Endothelial cell of umbilical vein (primary cell): ENCODE results near the gene EFHD1. TPM values are rescaled to one million over a fixed set of nuclear protein-coding genes. Genes with fewer than 3 reads are reported as not detected.

Experiments used
- BruUV-seq: library from RNA; stranded (reverse); fragments of 400-500 nt; replicated peaks from 2 replicates; lab custom pipeline; 2021; lab: Mats Ljungman, UMichigan
- CTCF ChIA-PET: fragments of 300-600, 350-600 bp; sonication (Branson Sonifier 250); formaldehyde crosslinking; loops from one replicate; lab custom pipeline; 2021; ENCODE audit warnings: antibody characterized with exemption, inconsistent platforms; lab: Charles Lee
- POLR2A ChIA-PET: fragments of 300-600, 350-600 bp; sonication (Branson Sonifier 250); formaldehyde crosslinking; loops from one replicate; lab custom pipeline; 2021; ENCODE audit warnings: antibody characterized with exemption, inconsistent platforms; lab: Charles Lee
- DNase-seq: peaks from one replicate; pipeline ENCODE4 v3.0.0-alpha.2; 2011; ENCODE audit warnings: low read depth, low spot score
- FAIRE-seq: peaks from 2 replicates; lab custom pipeline; 2011; peaks lifted over from hg19 to GRCh38; lab: Jason Lieb, UNC
- H2AFZ ChIP-seq: 2 replicates; pipeline ENCODE4 v1.6.0; 2012; ENCODE audit warnings: low read depth, low read length, control low read depth, inconsistent platforms
- H3K27ac ChIP-seq: 2 replicates; pipeline ENCODE4 v1.5.1; 2011; ENCODE audit warnings: low read depth, mild to moderate bottlenecking, control low read depth, low read length, moderate library complexity; ENCODE audit not compliant: insufficient read depth
- H3K27me3 ChIP-seq, 2 experiments: 2 replicates each; pipeline versions ENCODE4 v1.6.0 to v1.6.1; 2011; ENCODE audit warnings: low read length in 2 of 2, mixed read lengths in 1 of 2; ENCODE audit not compliant: control insufficient read depth in 2 of 2, insufficient read depth in 2 of 2
- H3K36me3 ChIP-seq, 2 experiments: 2 replicates in 1 of 2; 3 replicates in 1 of 2; pipeline ENCODE4 v1.5.1; 2011; ENCODE audit warnings: low read length in 2 of 2, mild to moderate bottlenecking in 1 of 2, moderate library complexity in 1 of 2; ENCODE audit not compliant: control insufficient read depth in 2 of 2, insufficient read depth in 2 of 2; ENCODE audit errors: extremely low read depth in 1 of 2
- H3K4me1 ChIP-seq: 3 replicates; pipeline ENCODE4 v1.5.1; 2011; ENCODE audit warnings: mild to moderate bottlenecking, low read length; ENCODE audit not compliant: control insufficient read depth, insufficient read depth; ENCODE audit errors: extremely low read depth
- H3K4me2 ChIP-seq: 2 replicates; pipeline ENCODE4 v1.6.1; 2011; ENCODE audit warnings: low read length, control low read depth, mixed read lengths; ENCODE audit not compliant: insufficient read depth
- H3K4me3 ChIP-seq, 3 experiments: fragments of 200-600 bp in 1 of 3; sonication (generic), shearing (Covaris generic) in 1 of 3; replicated peaks in 1 of 3; 2 replicates each; pipeline ENCODE4 v1.5.1; 2011 to 2016; ENCODE audit warnings: control low read depth in 3 of 3, low read length in 3 of 3, mild to moderate bottlenecking in 2 of 3, inconsistent platforms in 1 of 3, low read depth in 1 of 3, moderate library complexity in 1 of 3; ENCODE audit not compliant: insufficient read depth in 1 of 3
- H3K79me2 ChIP-seq: 2 replicates; pipeline ENCODE4 v1.6.0; 2012; ENCODE audit warnings: low read length, inconsistent platforms; ENCODE audit not compliant: control insufficient read depth, insufficient read depth
- H3K9ac ChIP-seq: replicated peaks from 2 replicates; pipeline ENCODE3; 2011; ENCODE audit warnings: low read length, control low read depth; ENCODE audit not compliant: insufficient read depth; ENCODE audit errors: extremely low read depth
- H3K9me1 ChIP-seq: replicated peaks from 3 replicates; pipeline ENCODE4 v1.6.0; 2011; ENCODE audit warnings: mild to moderate bottlenecking, low read length; ENCODE audit not compliant: control insufficient read depth, insufficient read depth; ENCODE audit errors: extremely low read depth
- H3K9me3 ChIP-seq: replicated peaks from 2 replicates; pipeline ENCODE4 v1.5.1; 2012; ENCODE audit warnings: low read length, inconsistent platforms; ENCODE audit not compliant: control insufficient read depth, insufficient read depth
- H4K20me1 ChIP-seq: replicated peaks from 2 replicates; pipeline ENCODE3; 2011; ENCODE audit warnings: mild to moderate bottlenecking, low read length; ENCODE audit not compliant: control insufficient read depth, insufficient read depth; ENCODE audit errors: extremely low read depth
- CTCF ChIP-seq, 2 donors: IDR thresholded peaks; 1 replicate in 1 of 2; 2 replicates in 1 of 2; pipeline ENCODE4 v1.5.1; 2011; ENCODE audit warnings: low read length in 2 of 2, mild to moderate bottlenecking in 2 of 2, moderate library complexity in 2 of 2, control low read depth in 1 of 2, inconsistent platforms in 1 of 2, low read depth in 1 of 2; ENCODE audit not compliant: insufficient read depth in 1 of 2; ENCODE audit errors: extremely low read depth in 1 of 2
- EZH2 ChIP-seq: IDR thresholded peaks from 2 replicates; pipeline ENCODE4 v1.6.1; 2012; ENCODE audit warnings: borderline replicate concordance, low read depth, mild to moderate bottlenecking, moderate library complexity, low read length, inconsistent platforms; ENCODE audit not compliant: severe bottlenecking
- FOS ChIP-seq: IDR thresholded peaks from 2 replicates; pipeline ENCODE4 v1.6.1; 2011; ENCODE audit warnings: mild to moderate bottlenecking, low read length, moderate library complexity, borderline replicate concordance; ENCODE audit not compliant: insufficient read depth
- GATA2 ChIP-seq: IDR thresholded peaks from 2 replicates; pipeline ENCODE4 v1.7.0; 2011; ENCODE audit warnings: low read depth, mild to moderate bottlenecking, moderate library complexity, mixed read lengths, low read length; ENCODE audit not compliant: insufficient read length, insufficient read depth
- JUN ChIP-seq: IDR thresholded peaks from 2 replicates; pipeline ENCODE4 v1.6.1; 2011; ENCODE audit warnings: borderline replicate concordance, low read depth; ENCODE audit not compliant: insufficient read length, insufficient read depth
- MAX ChIP-seq: IDR thresholded peaks from 2 replicates; pipeline ENCODE4 v1.6.1; 2011; ENCODE audit not compliant: insufficient read depth, insufficient read length
- MYC ChIP-seq: IDR thresholded peaks from one replicate; pipeline ENCODE4 v1.6.1; 2011; ENCODE audit warnings: mild to moderate bottlenecking, low read depth, low read length
- POLR2A ChIP-seq: IDR thresholded peaks from 2 replicates; pipeline ENCODE4 v1.6.1; 2012; ENCODE audit warnings: low read depth, mild to moderate bottlenecking, control low read depth, low read length
- POLR2AphosphoS5 ChIP-seq: IDR thresholded peaks from 2 replicates; pipeline ENCODE4 v1.6.1; 2012; ENCODE audit warnings: low read depth, mild to moderate bottlenecking, control low read depth, low read length, moderate library complexity; ENCODE audit not compliant: insufficient read depth
- dilution Hi-C: fragments of 300-500 bp; cut with MboI; formaldehyde crosslinking; loops from one replicate; pipeline ENCODE4 v1.15.0; 2019; ENCODE audit warnings: low sequenced_read_pairs; ENCODE audit not compliant: extremely low pct_ligation_motif_present
- intact Hi-C: fragments of 100-400 bp; cut with micrococcal nuclease; formaldehyde crosslinking; loops from one replicate; pipeline ENCODE4 v1.10.0; 2022
- polyA plus RNA-seq, 4 experiments: library from polyadenylated mRNA; depleted of rRNA in 3 of 4; stranded (reverse) in 3 of 4; unstranded in 1 of 4; fragments of >200 nt; gene quantifications; 2 replicates each; pipeline versions ENCODE4 v1.2.1 to v1.2.3, GENCODE V29; 2011 to 2012; ENCODE audit warnings: missing spikeins in 1 of 4
- total RNA-seq: library from RNA; stranded (reverse); gene quantifications from 2 replicates; pipeline ENCODE4 v1.2.3, GENCODE V29; 2021

EFHD1 gene
- total and polyA plus RNA-seq, 2 donors (not counting 3 experiments of a cell fraction or from before 2014, with no cell fraction given), result 0.18 TPM; not detected in 1

GRCh38 chr2:232713505-232713904, 80.1 kb downstream of the EFHD1 start:
- H3K4me2 ChIP-seq, result no peak overlapping the region
- H3K79me2 ChIP-seq, result peaks cover 77% of the 10 kb centered on the region
- peaks cover 10% of the 10 kb centered on the region for H4K20me1 ChIP-seq
- H3K27me3 ChIP-seq, result no peaks in the 10 kb centered on the region
- BruUV-seq, result no TSS peak
- dilution Hi-C loops, result no loop called here
- no peak overlapping the region for H3K4me3 ChIP-seq
- H3K4me1 ChIP-seq, result no peaks in the 10 kb centered on the region
- FAIRE-seq (no peak), DNase-seq (no peak)
- H3K9me1 ChIP-seq, result no peaks in the 10 kb centered on the region
- H3K36me3 ChIP-seq, result no peaks in the 10 kb centered on the region
- H3K9me3 ChIP-seq, result no peaks in the 10 kb centered on the region
- intact Hi-C loops, result no loop called here
- ChIA-PET POLR2A (no interaction called here), CTCF (no interaction called here)
- TF ChIP-seq JUN (no peak), CTCF (IDR thresholded peaks at IDR 0.05; ENCODE audit: extremely low read depth in 1 of 2, insufficient read depth in 1 of 2, low read depth in 1 of 2, low read length in 2 of 2) (no peak), POLR2A (no peak), FOS (no peak), EZH2 (no peak), POLR2AphosphoS5 (no peak), MAX (no peak), MYC (no peak), GATA2 (no peak)
- no peak overlapping the region for H3K9ac ChIP-seq
- H2AFZ ChIP-seq, result no peak overlapping the region
- H3K27ac ChIP-seq, result no peak overlapping the region
